Measurements from ENCODE around the gene MYO7B. TPM values are rescaled to one million over a fixed set of nuclear protein-coding genes. Genes with fewer than 3 reads are reported as not detected.

The MYO7B gene
- polyA plus RNA-seq, 4 donors = 0.59 to 24.5 (median 16.8) TPM

DNA sequence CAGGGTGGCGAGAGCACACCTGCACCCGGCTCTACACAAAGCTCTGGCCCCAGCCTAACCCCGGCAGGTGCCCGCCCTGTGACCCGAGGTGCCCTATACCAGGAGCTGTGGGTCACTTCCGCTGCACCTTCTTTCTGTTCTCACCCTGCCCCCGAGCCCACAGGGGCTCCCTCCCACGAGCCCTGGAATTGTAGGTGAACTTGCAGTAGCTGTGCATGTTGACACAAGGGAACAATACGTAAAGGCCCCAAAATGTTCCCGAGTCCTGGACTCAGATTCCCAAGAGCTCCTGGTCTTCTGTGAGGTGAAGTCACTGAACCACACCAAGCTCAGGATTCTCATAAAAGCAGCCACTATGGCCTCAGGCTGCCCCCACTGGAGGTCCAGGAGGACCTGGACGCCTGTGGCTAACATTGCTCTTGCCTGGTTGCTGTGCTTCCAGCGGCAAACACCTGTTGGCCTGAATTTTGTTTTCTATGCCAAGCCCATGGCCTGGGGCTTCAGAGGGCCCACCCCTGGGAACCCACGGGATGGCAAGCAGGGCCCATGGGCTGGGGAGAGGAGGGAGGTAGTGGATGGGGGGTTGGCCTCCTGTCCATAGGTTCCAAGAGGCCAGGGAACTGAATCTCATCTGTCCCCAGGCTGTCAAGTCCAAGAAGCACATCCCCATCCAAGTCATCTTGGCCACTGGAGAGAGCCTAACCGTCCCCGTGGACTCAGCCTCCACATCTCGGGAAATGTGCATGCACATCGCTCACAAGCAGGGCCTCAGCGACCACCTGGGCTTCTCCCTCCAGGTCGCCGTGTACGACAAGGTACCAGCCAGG, 87.3 kb downstream of the MYO7B start:
- DNase-seq (ENCODE audit: low read depth in 4 of 4, low spot score in 3 of 4) = no peak

DNA sequence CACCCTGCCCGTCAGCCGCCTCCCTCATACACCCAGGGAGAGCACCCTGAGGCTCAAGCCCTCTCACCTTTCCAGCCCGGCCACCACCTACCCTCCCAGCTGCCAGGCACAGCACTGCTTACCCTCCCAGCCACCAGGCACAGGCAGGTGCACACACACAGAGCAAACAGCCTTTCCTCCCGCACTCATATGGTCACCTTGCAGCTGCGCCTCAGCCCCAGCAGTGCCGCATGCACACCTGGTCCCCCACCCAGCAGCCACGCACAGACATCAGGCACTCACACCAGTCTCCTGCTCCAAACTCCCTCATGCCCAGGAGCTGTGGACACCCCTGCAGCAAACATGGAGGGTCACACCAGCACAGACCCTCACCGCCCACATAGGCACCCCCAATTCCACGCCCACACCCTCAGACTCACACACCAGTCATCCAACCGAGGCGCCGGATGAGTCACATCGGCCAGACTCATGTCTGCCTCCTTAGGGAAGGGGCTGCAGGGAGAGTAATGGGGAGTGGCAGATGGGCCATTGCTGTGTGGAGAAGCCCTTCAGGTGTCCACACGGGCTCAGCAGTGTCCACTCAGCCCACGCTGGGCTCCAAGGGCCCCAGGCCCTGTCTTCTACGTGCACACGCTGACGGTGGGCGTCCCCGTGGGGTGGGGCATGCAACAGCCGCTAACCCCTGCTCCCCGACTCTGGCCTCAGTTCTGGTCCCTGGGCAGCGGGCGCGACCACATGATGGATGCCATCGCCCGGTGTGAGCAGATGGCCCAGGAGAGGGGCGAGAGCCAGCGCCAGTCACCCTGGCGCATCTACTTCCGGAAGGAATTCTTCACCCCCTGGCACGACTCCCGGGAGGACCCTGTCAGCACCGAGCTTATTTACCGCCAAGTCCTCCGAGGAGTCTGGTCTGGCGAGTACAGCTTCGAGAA, 88.2 kb downstream of the MYO7B start:
- DNase-seq (ENCODE audit: low read depth in 4 of 4, low spot score in 3 of 4) = no peak

DNA sequence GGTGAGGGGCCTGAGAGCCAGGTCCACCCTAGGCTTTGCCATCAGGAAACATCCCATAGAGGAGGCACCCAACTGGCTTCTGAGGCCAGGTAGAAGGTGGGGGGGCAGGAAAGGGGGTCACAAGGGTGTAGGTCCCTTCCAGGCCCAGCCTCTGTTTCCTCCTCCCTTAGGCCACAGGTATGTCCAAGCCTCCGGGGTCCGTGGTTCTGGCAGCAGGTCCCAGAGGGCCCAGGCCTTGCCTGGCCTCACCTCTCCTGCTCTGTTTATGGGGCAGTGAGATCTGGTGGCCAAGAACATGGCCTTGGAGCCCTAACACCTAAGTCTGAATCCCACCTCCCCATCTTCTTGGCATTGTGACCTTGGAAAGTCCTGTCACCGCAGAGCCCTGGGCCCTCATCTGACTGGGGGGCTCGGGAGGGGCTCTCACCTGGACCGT, 88.9 kb downstream of the MYO7B start:
- no peak for DNase-seq (ENCODE audit: low read depth in 4 of 4, low spot score in 3 of 4)

DNA sequence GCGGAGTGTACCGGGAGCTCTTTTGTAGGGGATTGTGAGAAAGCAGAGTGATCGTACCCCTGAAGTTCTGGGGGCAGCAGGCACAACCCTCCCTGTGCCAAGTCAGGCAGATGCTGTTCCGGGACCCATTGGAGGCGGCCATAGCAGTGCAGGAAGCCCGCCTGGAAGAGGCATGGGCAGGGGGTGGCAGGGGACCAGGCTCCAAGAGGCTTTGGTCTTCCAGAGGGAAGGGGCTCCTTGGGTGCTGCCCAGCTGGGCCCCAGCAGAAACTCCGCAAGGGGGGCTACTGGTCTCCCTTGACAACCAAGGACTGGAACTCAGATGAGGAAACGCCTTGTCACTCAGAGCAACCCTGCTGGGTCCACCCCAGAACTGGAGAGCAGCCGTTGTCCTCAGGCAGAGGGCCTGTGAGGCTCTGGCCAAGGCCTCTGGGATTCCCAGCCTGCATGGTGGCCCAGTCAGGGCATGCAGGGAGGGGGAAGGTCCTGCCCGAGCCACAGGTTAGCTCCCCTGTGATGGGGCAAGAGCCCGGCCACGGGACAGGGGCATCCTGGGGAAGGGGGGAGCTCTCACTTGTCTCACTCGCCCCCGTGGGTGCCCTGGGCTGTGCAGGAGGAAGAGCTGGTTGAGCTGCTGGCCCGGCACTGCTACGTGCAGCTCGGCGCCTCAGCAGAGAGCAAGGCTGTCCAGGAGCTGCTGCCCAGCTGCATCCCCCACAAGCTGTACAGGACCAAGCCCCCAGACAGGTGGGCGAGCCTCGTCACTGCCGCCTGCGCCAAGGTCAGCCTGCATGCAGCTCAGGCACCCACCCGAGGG, 89.5 kb downstream of the MYO7B start:
- no peak for DNase-seq (ENCODE audit: low read depth in 4 of 4, low spot score in 3 of 4)

DNA sequence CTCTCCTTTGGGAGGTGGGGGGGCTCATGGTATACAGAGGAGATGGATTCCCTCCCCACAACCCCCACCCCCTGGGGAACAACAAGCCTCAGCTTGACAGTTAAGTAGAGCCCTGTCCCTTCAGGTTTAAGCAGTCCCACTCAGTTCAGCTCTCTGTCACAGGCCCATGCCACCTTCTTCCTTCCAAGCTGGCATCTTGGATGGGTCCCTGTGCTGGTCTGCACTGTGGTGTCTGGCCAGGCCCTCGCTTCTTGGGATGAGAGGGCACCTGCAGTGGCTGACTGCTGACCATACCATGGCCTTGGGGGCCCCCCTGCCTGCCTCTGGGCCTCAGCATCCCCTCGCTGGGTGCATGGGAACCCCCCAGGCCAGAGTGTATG, 90.1 kb downstream of the MYO7B start:
- no peak for DNase-seq (ENCODE audit: low read depth in 4 of 4, low spot score in 3 of 4)

DNA sequence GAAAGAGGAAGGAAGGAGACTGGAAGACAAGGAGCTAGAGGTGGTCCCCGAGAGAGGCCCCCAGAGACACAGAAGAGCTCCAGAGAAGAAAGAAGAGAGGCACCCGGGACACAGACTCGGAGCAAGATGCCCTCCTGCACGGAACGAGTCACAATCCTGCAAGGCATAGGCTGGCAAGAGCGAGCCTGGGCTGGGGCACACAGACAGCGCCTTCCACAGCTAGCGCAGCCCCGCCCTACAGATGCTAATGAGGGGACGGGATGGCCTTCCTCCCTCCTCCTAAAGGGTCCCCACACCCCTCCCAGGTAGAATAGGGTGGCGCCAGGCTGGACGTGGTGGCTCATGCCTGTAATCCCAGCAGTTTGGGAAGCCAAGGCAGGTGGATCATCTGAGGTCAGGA, 90.7 kb downstream of the MYO7B start:
- no peak for DNase-seq (ENCODE audit: low read depth in 4 of 4, low spot score in 3 of 4)

DNA sequence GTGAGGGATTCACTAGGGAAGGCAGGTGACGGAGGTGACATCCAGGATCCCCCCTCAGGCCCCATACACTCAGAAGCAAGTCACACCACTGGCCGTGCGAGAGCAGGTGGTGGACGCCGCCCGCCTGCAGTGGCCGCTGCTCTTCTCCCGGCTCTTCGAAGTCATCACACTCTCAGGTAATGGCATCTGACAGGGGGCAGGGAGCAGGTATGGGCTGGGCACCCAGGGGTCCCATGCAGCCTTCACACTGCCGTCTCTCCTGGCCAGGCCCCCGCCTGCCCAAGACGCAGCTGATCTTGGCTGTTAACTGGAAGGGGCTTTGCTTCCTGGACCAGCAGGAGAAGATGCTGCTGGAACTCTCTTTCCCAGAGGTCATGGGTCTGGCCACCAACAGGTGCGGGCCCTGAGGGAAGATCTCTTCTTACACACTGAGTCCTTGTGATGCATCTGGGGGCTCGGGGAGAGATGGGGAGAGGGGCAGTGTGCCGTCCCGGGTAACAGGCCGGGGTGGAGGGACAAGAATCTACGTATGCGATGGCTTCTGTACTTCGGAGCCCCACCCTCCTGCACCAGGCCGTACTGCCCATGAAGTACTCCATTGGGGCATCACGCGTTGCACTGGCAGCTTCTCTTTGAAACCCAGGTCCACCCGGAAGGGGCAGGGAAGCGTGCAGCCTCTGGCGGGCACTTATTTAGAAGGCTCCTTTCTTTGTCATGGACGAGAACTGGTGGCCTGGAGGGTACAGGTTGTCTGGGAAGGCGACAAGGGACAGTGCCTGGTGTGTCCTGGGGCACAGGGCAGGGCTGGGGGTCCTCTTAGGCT, 91.6 kb downstream of the MYO7B start:
- DNase-seq (ENCODE audit: low read depth in 4 of 4, low spot score in 3 of 4) = no peak

DNA sequence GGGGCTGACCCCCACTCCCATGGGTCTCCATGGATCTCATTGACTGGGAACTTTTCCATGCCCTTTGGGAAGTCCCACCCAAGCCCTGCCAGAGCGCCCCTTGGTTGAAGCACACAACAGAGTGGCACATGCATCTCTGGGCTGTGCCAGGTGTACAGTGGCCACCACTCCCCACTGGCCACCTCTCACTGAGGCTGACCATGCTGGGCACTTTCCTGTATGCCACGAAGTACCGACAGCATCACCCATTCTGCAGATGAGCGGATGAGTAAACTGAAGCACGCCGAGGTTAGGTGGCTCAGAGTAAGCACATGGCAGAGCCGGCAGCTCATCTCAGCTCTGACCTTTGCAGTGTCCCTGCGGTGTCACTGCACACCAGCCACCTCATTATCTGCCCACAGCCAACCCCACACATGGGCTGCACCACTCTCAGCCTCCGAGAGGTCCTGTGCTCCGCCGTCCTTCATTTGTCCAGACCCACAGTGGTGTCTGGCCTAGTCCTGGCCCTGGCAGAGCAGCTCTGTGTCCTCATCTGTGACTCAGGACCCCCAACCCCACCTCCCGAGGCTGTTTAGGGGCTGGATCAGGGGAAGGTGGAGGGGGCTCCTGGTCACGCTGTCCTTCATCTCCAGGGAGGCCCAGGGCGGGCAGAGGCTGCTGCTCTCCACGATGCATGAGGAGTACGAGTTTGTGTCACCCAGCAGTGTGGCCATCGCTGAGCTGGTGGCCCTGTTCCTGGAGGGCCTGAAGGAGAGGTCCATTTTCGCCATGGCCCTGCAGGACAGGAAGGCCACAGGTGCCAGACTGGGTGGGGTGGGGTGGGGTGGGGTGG, 92.5 kb downstream of the MYO7B start:
- no peak for DNase-seq (ENCODE audit: low read depth in 4 of 4, low spot score in 3 of 4)

DNA sequence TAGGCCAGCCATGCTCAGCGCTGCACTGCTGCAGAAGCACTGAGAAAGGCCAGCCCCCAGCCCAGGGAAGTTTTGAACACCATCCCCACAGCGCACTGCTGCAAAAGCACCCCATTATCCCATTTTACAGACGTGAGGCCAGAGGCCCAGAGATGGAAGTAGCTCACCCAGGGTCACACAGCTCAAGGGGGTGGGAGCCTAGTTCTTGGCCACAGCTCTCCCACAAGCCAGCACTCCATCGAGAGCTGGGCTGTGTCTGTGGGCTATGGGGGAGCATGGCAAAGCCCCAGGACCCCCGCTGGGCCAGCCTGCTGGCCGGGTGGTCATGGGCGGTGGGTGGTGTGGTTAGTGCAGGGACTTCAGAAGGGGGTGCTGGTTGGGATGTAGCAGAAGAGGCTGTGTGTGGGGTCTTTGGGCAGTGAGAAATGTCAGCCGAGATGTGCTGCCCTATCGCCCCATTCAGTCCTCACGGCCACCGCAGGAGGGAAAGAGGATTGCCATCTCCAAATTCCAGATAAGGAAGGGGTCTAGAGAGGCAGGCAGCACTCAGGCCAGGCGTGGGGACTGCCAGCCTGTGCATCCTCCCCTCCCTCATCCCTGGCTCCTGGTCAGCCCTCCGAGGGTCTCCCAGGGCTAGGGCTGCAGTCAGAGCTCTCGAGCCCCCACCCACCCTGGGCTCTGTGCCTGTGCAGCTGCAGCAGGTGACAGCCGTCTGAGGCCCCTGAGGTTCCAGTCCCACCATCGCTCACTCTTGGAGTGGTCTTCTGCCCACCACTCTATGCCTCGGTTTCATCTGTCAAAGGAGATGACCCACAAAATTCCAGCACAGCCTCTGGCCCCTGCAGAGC, 93.5 kb downstream of the MYO7B start:
- DNase-seq (ENCODE audit: low read depth in 4 of 4, low spot score in 3 of 4) = no peak

DNA sequence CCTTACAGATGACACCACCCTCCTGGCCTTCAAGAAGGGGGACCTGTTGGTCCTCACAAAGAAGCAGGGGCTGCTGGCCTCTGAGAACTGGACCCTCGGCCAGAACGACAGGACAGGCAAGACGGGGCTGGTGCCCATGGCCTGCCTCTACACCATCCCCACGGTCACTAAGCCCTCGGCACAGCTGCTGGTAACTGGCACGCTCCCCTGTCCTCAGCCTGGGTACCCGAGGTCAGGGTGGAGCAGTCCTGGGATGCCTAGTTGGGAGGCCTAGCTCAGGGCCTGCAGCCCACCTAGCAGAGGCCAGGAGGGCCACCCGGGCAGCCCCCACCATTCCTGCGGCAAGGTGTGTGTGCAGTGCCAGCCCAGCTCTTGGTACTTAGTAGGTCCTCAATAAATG, 94.2 kb downstream of the MYO7B start:
- DNase-seq (ENCODE audit: low read depth in 4 of 4, low spot score in 3 of 4) = no peak

DNA sequence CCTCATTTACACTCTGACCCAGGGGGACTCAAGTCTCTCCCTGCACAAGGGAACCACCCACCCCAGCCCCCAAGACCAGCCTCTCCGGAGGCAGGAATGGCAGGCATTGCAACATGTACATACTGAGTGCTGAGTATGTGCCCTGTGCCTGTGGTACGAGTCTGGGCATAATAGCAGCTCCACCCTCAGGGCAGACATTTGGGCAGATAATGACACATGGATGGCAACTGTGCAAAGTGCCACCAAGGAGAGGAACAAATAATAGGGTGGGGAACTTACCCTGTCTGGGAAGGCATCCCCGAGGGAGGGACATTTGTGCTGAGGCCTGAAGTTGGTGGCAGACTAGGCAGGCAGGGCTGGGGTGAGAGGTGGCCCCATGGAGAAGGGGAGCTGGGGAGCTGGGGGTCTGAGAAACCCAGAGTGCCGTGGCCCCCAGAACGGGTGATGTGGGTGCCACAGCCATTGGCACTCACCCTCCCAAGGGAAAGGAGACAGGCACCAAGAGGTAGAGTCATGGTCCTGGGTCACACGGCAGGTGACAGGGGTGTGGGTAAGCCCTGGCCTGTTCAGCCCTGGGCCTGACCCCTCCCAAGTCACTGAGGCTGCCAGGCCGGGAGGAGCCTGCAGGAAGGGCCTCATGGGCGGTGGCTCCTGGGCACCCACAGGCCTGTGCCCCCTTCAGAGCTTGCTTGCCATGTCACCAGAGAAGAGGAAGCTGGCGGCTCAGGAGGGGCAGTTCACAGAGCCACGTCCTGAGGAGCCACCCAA, 94.8 kb downstream of the MYO7B start:
- DNase-seq (ENCODE audit: low read depth in 4 of 4, low spot score in 3 of 4) = no peak

DNA sequence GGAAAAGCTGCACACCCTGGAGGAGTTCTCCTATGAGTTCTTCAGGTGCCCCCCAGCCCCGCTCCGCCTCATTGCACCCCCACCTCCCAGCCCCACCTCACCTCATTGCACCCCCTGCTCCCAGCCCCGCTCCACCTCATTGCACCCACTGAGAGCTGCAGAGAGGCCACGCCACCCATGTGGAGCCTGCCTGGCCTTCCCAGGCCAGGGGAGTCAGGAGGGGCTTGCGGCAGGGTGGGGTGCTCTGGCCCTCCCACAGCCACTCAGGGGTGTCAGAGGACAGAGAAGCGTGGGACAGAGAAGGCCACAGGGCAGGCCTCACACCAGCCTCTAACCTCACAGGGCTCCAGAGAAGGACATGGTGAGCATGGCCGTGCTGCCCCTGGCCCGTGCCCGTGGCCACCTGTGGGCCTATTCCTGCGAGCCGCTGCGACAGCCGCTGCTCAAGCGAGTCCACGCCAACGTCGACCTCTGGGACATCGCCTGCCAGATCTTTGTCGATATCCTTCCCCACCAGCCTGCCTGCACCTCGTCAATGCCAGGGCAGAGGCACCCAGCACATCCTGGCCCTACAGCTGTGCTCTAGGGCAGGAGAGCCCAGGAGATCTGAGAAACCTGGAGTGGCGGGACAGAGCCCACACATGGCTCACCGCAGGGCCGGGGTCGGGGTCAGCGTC, 95.5 kb downstream of the MYO7B start:
- no peak for DNase-seq (ENCODE audit: low read depth in 4 of 4, low spot score in 3 of 4)

DNA sequence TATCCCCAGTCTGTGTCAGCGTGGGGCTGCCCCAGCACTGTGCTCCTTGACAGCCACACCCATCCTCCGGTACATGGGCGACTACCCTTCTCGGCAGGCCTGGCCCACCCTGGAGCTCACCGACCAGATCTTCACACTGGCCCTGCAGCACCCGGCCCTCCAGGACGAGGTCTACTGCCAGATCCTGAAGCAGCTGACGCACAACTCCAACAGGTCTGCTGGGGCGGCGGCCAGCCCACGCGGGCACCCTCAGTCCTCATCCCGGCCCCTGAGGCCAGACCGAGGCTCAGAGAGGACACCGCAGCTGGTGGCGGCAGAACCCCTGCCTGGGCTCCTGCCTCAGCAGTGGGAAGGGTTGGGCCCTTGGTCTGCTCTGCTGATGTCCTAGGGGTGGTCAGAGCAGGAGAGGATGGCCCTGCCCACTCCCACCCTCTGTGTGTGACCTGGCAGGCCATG, 96.1 kb downstream of the MYO7B start:
- DNase-seq (ENCODE audit: low read depth in 4 of 4, low spot score in 3 of 4) = no peak

DNA sequence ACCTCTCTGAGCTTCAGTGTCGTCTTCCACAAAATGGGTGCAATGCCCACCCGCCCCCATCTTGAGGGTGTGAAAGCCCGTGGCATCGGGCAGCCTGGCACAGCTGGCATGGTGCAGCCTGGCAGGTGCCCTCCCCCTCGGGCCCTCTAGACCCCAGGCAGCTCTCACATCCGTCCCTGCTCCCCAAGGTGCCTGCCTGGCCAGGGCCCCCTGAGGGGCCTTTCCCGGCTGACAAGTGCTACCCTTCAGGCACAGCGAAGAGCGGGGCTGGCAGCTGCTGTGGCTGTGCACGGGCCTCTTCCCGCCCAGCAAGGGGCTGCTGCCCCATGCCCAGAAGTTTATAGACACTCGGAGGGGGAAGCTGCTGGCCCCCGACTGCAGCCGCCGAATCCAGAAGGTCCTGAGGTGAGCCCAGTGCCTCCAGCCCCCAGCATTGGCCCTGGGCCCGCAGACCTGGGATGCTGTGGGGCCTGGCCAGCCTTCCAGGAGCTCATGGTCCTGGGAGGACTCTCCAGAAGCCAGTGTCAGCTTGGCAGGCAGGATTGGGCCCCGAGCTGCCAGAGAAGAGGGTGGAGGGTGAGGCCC, 96.6 kb downstream of the MYO7B start:
- no peak for DNase-seq (ENCODE audit: low read depth in 4 of 4, low spot score in 3 of 4)

DNA sequence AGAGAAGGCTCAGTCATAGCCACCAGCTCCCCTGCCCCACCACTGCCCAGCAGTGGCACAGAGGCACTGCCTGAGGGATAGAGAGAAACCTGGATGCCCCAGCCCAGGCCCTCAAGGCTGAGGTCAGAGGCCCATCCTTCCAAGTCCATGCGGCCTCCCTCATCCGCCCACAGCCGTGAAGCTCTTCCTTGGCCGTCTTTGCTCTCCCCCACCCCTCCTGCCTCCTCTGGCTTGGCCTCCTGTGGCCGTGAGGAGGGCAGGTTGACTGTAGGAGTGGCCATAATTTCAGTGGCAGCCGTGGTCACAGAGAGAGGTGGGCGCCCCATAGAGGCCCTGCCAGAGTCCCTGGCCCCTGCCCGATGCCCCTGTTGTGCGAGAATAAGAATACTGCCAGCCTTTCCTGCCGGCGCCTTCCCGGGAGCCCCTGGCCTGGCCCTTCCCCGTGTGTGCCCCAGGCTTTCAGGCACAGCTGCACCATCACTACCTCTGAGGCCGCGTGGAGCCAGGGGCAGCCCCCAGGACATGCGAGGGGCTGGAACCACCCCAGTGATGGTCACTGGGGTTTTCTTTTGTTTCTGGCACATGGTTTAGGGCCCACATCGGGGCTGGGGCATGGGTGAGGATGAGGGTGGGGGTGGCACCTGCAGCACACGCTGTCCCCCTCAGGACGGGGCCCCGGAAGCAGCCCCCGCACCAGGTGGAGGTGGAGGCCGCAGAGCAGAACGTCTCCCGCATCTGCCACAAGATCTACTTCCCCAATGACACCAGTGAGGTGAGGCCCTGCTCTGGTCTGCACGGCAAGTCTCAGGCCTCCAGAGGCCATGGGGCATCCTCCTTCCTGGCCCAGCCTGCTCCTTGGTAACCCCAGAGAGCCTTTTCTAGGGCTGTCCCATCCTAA, 97.4 kb downstream of the MYO7B start:
- no peak for DNase-seq (ENCODE audit: low read depth in 4 of 4, low spot score in 3 of 4)
